PC-9 (cell line): Measurements from ENCODE around the gene PPP1R9A.

ENCODE experiments used
- CTCF ChIP-seq: fragments of 200-600 bp; sonication (generic); conservative IDR thresholded peaks from 2 replicates; pipeline ENCODE4 v1.6.1; 2017; ENCODE audit warnings: mixed run types, antibody characterized with exemption, mild to moderate bottlenecking, moderate library complexity
- EZH2 ChIP-seq: fragments of 200-600 bp; sonication (generic); IDR thresholded peaks from 2 replicates; pipeline ENCODE4 v1.8.0; 2017; ENCODE audit warnings: antibody characterized with exemption, low read depth

- TF ChIP-seq CTCF = no peak
- no peak for TF ChIP-seq EZH2
Observed at GRCh38 chr7:95204618-95205017, 297.2 kb downstream of the PPP1R9A start.
